NB4 (cell line): Measurements from ENCODE around the gene OR6X1.

Experiments used
- DNase-seq: peaks from one replicate; pipeline ENCODE4 v3.0.0; 2010; ENCODE audit warnings: low read depth
- H3K4me3 ChIP-seq: one replicate; pipeline ENCODE4 v1.5.1; 2011; ENCODE audit warnings: mild to moderate bottlenecking, low read depth, low read length, moderate library complexity
- CTCF ChIP-seq: IDR thresholded peaks from one replicate; pipeline ENCODE4 v1.5.1; 2012; ENCODE audit warnings: low read depth, low read length
- MAX ChIP-seq: IDR thresholded peaks from 2 replicates; pipeline ENCODE4 v1.6.1; 2011; ENCODE audit warnings: low read depth, low read length
- MYC ChIP-seq: IDR thresholded peaks from 2 replicates; pipeline ENCODE4 v1.6.1; 2011; ENCODE audit warnings: low read depth, low read length
- POLR2A ChIP-seq: IDR thresholded peaks from 2 replicates; pipeline ENCODE4 v1.6.1; 2011; ENCODE audit warnings: mild to moderate bottlenecking; ENCODE audit not compliant: insufficient read length; ENCODE audit errors: extremely low read depth

Gene OR6X1

GRCh38 chr11:123754101-123754568 is at the start of gene OR6X1:
OR6X1 (minus strand) TSS chr11:123754518; CDS start chr11:123754518, 0 bp downstream.
- DNase-seq, result no peak
- no peak within 1 kb of the TSS for H3K4me3 ChIP-seq
- no peak for TF ChIP-seq MYC
- TF ChIP-seq POLR2A, result no peak
- TF ChIP-seq MAX, result no peak
- TF ChIP-seq CTCF, result no peak

GRCh38 chr11:123801765-123802164 is 47.4 kb upstream of the OR6X1 start:
- no peak for DNase-seq
- no peak overlapping the region for H3K4me3 ChIP-seq
- TF ChIP-seq POLR2A (no peak), MYC (no peak), CTCF (no peak), MAX (no peak)

GRCh38 chr11:123800036-123800435 is 45.7 kb upstream of the OR6X1 start:
- TF ChIP-seq POLR2A (no peak), MYC (no peak), MAX (no peak)
- DNase-seq, result peak; percentile 13
- no peak overlapping the region for H3K4me3 ChIP-seq

- no peak overlapping the region for H3K4me3 ChIP-seq
- no peak for DNase-seq
- TF ChIP-seq CTCF (no peak), MYC (no peak), POLR2A (no peak), MAX (no peak)
Observed at GRCh38 chr11:123799438-123799837, 45.1 kb upstream of the OR6X1 start.

GRCh38 chr11:123798513-123799252 is 44.4 kb upstream of the OR6X1 start:
- no peak for TF ChIP-seq POLR2A
- no peak for TF ChIP-seq CTCF
- TF ChIP-seq MAX, result no peak
- no peak for TF ChIP-seq MYC
- H3K4me3 ChIP-seq, result no peak overlapping the region
- DNase-seq, result no peak

- no peak for TF ChIP-seq CTCF
- no peak for DNase-seq
- H3K4me3 ChIP-seq, result no peak overlapping the region
Observed at GRCh38 chr11:123798079-123798478, 43.8 kb upstream of the OR6X1 start.
